GM21381 (cell line): ENCODE data around the gene MCHR1.
"Not testable (repeated sequence)": the region's sequence is repeated elsewhere in the genome, so short reads cannot be mapped to it uniquely, and the experiment has no call there.

Source experiments
- ATAC-seq: cut with Tn5 transposase; IDR thresholded peaks from one replicate; pipeline ENCODE4 v1.9.1; 2021; ENCODE audit warnings: mild to moderate bottlenecking, moderate library complexity; ENCODE audit not compliant: unreplicated experiment

MCHR1 gene

DNA sequence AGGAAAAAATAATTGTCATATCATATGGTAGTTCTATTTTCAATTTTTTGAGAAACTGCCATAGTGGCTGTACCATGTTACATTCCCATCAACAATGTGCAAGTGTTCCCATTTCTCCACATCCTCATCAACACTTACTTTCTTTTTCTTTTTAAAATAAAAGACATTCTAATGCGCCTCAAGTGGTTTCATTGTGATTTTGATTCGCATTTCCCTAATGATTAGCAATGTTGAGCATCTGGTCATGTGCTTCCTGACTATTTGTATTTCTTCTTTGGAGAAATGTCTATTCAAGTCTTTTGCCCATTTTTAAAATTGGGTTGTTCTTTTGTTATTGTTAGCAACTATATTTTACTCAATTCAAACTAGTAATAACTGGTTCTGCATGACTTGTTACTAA lies 8.4 kb downstream of the MCHR1 start:
- ATAC-seq: no peak

DNA sequence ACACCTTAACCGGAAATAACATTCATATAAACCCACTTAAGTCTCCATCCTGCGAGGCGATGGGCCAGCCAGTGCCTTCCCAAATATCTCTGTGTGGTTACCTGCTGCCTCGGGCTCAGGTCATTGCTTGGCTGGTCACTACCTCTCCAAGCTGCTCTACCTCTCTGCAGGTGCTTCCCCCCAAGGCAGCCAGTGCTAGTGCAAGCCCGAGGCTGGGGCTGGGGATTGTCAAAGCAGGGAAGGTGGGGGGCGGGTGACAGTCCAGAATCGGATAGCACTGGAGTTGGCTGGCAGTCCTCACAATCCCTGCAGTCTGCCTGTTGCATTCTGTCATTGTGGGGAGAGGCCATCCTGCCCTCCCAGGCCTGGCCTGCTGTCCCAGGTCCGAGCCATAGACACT lies 11.1 kb downstream of the MCHR1 start:
- ATAC-seq: no peak

DNA sequence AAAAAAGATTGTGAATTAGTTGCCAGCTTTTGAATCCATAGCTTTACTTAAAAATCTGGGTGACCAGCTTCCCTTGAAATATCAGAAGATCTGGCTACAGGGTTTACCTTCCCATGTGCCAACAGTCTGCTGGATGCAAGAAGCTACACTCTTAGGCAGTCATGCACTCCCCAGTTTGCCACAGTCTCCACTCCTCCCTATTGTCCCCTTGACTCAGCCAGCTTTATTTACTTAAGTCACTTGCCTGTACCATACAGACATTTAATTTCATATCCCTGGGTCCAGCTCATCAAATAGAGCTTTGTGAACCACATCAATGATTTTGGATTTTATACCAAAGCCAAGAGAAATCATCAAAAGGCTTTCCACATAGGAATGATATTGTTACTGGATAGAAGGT lies 12.2 kb downstream of the MCHR1 start:
- ATAC-seq: no peak

DNA sequence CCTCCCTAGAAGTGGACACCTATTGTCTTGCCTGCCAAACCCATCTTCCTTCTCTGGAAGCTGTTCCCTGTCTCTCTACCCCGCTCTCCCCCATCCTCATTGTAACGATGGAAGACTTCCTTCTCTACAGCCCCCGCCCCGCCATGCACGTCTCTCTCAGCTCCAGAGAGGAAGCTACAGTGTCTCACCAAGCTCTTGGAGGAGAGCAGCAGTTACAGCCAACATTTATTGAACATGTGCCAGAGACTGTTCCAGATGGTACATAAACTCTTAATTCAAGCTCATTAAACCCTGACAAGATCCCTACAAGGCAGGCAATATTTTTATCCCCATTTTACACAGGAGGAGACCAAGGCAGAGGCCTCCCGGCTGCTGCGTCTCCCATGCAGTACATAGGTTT lies 15.1 kb downstream of the MCHR1 start:
- ATAC-seq: no peak

DNA sequence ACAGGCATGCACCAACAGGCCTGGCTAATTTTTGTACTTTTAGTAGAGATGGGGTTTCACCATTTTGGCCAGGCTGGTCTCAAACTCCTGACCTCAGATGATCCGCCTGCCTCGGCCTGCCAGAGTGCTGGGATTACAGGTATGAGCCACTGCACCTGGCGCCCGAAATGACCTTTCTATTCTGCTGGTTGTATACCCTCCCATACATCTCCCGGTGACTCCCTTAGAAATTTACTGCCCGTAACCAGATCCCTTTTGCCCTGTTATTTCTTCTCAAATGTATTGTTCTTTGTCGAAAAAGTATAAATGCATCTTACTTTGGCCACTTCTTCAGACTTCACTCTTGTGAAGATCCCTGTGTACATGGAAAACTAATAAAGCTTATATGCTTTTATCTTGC lies 22.0 kb downstream of the MCHR1 start:
- no peak for ATAC-seq

DNA sequence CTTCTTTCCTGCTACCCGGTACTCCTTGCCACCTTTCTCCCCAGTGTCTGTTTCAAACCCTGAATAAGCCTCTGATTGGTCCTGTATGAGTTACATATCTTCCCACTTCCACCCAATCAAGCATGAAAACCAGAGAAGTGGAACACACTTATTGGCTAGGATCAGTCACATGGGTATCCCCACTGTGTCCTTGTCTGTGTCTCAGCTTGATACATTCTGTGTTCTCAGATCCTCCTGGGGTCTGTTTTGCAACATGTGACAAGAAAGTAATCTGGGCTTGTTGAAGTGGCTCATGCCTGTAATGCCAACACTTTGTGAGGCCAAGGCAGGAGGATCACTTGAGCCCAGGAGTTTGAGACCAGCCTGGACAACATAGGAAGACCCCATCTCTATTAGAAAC lies 23.9 kb downstream of the MCHR1 start:
- ATAC-seq: no peak

GRCh38 chr22:40703736-40704135 lies 24.5 kb downstream of the MCHR1 start:
- ATAC-seq: no peak

DNA sequence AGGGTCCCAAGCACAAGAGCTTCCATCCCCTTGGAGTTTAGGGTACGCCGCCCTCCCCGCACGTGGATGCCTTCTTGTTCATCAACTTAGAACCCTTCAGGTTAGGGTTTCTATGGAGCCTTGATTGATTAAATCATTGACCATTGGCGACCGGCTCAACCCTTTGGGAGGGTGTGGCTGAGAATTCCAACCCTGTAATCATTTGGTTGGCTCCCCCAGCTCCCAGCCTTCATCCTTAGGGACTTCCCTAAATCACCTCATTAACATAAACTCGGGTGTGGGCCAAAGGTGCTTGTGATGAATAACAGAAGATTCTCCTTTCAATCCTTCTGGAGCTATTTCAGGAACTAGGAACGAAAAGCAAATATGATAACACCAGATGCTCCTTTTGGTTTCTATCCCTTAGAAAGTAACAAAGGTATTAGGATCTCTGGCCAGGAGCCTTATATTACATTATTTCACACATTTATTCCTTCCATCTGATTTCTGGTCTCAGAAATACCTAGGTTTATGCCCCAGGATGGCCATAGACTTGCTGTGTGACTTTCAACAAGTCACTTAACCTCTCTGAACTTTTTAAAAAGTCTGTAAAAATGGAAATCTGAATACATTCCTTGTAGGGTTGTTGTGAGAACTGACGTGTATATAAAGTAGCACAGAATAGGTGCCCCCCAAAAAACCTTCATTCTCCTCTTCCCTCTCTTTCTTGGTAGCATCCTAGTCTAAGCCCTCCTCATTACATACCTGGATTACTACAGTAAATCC lies 26.8 kb downstream of the MCHR1 start:
- ATAC-seq: no peak

- ATAC-seq: no peak
Observed at GRCh38 chr22:40707154-40707553, 27.9 kb downstream of the MCHR1 start.

DNA sequence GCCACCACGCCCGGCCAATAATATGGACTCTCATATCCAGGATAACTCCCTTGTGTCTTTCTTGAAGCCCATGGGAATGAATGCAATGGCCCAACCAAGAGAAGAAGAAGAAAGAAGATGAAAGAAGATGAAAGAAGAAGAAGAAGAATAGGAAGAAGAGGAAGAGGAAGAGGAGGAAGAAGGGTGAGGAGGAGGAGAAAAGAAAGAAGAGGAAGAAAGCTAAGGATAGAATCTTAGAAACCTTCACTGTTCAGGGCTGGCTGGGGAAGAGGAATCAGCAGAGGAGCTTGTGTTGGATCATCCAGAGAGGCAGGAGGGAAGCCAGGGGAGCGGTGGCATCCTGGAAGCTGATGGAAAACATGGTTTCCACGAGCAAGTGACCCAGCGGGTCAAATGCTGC lies 28.9 kb downstream of the MCHR1 start:
- ATAC-seq: no peak

GRCh38 chr22:40709752-40710413 lies 30.6 kb downstream of the MCHR1 start:
- no peak for ATAC-seq

DNA sequence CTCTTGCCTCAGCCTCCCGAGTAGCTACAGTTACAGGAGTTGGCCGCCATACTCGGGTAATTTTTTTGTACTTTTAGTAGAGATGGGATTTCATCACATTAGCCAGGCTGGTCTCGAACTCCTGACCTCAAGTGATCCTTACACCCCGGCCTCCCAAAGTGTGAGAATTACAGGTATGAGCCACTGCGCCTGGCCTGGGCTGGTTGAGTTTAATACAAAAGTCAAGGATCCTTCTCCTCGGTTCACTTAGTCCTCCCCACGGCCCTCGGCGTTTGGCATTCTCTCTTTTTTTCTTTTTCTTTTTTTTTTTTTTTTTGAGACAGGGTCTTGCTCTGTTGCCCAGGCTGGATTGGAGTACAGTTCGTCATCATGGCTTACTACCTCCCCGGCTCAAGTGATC lies 33.0 kb downstream of the MCHR1 start:
- ATAC-seq: no peak

- ATAC-seq: no peak
Observed at GRCh38 chr22:40714499-40715337, 35.4 kb downstream of the MCHR1 start.

GRCh38 chr22:40716116-40716515 lies 36.8 kb downstream of the MCHR1 start:
- no peak for ATAC-seq

- ATAC-seq: not testable (repeated sequence)
Observed at GRCh38 chr22:40717657-40718056, 38.4 kb downstream of the MCHR1 start.

DNA sequence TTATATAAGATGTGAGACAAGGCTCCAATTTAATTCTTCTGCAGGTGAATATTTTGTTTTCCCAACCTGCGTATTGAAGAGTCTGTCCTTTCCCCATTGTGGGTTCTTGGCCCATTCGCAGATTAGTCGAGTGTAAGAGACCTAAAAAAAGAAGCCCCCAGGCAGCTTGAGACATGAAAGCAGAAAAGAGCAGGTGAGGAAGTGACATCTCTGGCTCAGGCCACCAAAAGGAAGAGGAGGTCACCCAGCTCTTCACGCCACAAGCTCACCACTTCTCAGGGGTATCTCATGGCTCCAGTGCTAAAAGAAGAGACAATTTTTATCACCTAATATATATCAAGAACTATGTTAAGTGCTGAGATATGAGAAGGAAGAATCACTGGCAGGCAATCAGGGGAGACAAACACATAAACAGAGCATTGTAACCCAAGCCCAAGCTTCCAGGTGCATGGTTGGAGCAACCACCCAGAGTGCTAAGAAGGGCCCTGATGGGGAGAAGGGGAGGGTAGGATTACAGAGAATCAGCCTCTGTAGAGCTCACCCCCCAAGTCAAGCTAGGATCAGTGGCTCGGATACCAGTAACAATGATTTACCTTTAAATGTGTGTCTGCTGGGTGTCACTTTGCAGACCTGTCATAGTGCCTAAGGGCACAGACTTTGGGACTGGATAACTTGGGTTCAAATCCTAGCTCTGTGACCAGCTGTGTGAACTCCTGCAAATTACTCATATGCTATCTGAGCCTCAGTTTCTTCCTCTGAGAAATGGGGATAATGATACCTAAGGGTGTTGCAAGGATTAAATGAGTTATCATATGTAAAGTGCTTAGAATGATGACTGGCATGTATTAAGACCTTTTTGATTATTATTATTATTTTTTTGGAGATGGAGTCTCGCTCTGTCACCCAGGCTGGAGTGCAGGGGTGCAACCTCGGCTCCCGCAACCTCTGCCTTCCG lies 39.2 kb downstream of the MCHR1 start:
- ATAC-seq: no peak

DNA sequence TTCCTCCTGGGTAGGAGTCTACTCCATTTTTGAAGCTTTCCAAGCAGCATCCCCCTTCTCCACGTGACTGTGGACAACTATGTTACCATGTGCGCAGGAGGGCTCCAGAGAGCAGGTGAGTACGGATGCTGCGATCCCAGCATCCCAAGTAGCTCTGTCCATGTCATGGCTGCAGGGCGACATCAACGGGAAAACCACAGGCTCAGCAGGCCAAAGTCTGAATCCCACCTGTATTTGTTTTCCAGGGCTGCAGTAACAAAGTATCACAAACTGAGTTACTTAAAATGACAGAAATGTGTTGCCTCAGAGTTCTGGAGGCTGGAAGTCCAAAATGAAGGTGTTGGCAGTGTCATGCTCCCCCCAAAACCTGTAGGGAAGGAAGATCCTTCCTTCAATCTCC lies 40.3 kb downstream of the MCHR1 start:
- ATAC-seq: no peak

DNA sequence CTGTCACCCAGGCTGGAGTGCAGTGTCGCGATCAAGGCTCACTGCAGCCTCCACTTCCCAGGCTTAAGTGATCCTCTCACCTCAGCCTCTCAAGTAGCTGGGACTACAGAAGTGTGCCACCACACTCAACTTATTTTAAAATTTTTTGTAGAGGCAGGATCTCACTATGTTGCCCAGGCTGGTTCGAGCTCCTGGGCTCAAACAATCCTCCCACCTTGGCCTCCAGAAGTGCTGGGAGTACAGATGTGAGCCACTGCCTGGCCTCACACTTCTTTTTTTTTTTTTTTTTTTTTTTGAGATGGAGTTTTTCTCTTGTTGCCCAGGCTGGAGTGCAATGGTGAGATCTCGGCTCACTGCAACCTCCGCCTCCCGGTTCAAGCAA lies 40.9 kb downstream of the MCHR1 start:
- ATAC-seq: not testable (repeated sequence)

- no peak for ATAC-seq
Observed at GRCh38 chr22:40720538-40721256, 41.4 kb downstream of the MCHR1 start.

DNA sequence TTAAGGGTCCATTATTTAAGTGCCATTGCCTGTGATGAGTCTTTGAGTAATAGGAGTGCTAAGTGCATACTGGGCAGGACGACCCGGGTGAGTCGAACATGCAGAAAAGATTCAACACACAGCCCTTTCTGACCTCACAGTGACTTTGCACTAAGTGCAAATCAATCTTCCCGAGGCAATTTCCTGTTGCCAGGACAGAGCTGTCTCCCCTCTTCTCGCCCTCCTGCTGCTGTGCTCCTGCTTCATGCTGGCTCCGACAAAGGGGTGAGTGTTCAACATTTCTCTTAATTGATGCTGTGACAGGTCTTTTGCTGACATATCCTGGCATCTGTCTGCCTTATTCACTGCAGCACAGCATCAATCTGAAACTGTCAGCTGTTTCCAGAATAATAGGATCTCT lies 42.0 kb downstream of the MCHR1 start:
- no peak for ATAC-seq
